ENCODE results near the gene SYT12.

DNA sequence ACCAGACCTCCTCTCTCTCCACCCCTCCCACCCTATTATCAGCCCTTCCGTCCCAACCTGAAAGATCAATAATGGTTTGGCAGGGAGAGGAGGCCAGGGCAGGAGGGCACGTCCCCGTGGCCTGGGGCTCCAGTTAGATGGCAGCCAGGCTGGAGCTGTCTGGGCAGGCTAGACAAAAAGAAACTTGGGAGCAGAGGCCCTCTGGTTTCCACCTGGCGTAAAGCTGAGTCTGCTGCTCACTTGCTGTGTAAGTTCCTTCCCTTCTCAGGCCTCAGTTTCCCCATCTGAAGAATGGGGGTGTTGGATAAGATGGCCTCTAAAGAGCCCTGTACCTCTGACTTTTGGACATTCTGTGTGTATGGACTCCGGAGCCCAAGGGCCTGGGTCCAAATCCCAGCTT lies 30.0 kb downstream of the SYT12 start:
- TF ChIP-seq, protein P1, sequence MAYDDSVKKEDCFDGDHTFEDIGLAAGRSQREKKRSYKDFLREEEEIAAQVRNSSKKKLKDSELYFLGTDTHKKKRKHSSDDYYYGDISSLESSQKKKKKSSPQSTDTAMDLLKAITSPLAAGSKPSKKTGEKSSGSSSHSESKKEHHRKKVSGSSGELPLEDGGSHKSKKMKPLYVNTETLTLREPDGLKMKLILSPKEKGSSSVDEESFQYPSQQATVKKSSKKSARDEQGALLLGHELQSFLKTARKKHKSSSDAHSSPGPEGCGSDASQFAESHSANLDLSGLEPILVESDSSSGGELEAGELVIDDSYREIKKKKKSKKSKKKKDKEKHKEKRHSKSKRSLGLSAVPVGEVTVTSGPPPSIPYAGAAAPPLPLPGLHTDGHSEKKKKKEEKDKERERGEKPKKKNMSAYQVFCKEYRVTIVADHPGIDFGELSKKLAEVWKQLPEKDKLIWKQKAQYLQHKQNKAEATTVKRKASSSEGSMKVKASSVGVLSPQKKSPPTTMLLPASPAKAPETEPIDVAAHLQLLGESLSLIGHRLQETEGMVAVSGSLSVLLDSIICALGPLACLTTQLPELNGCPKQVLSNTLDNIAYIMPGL (CRISPR knock-in tag; IDR thresholded peaks at IDR 0.05), result no peak
- TF ChIP-seq MEIS2 (IDR thresholded peaks at IDR 0.05; ENCODE audit: partially characterized antibody) (no peak), TGIF2 (CRISPR knock-in tag; IDR thresholded peaks at IDR 0.05) (no peak), SP1 (CRISPR knock-in tag; IDR thresholded peaks at IDR 0.05) (no peak), STAG1 (CRISPR knock-in tag; IDR thresholded peaks at IDR 0.05; ENCODE audit: borderline replicate concordance) (no peak), CHD2 (IDR thresholded peaks at IDR 0.05; ENCODE audit: low read depth, low read length) (no peak), ASH1L (IDR thresholded peaks at IDR 0.05; ENCODE audit: borderline replicate concordance, low read depth, partially characterized antibody) (no peak), ZNF584 (CRISPR knock-in tag; IDR thresholded peaks at IDR 0.05; ENCODE audit: low read depth) (no peak), BRF1 (IDR thresholded peaks at IDR 0.05; ENCODE audit: borderline replicate concordance, extremely low read depth, insufficient read length) (no peak)
- TF ChIP-seq, protein P2, sequence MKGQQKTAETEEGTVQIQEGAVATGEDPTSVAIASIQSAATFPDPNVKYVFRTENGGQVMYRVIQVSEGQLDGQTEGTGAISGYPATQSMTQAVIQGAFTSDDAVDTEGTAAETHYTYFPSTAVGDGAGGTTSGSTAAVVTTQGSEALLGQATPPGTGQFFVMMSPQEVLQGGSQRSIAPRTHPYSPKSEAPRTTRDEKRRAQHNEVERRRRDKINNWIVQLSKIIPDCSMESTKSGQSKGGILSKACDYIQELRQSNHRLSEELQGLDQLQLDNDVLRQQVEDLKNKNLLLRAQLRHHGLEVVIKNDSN (CRISPR knock-in tag; IDR thresholded peaks at IDR 0.05), result no peak
- TF ChIP-seq, protein P3, sequence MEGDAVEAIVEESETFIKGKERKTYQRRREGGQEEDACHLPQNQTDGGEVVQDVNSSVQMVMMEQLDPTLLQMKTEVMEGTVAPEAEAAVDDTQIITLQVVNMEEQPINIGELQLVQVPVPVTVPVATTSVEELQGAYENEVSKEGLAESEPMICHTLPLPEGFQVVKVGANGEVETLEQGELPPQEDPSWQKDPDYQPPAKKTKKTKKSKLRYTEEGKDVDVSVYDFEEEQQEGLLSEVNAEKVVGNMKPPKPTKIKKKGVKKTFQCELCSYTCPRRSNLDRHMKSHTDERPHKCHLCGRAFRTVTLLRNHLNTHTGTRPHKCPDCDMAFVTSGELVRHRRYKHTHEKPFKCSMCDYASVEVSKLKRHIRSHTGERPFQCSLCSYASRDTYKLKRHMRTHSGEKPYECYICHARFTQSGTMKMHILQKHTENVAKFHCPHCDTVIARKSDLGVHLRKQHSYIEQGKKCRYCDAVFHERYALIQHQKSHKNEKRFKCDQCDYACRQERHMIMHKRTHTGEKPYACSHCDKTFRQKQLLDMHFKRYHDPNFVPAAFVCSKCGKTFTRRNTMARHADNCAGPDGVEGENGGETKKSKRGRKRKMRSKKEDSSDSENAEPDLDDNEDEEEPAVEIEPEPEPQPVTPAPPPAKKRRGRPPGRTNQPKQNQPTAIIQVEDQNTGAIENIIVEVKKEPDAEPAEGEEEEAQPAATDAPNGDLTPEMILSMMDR (IDR thresholded peaks at IDR 0.05 in 2 of 3, conservative IDR thresholded peaks at IDR 0.05 in 1 of 3; ENCODE audit: insufficient read depth in 2 of 3, low read depth in 1 of 3, low read length in 3 of 3), result no peak
- TF ChIP-seq, protein P4, sequence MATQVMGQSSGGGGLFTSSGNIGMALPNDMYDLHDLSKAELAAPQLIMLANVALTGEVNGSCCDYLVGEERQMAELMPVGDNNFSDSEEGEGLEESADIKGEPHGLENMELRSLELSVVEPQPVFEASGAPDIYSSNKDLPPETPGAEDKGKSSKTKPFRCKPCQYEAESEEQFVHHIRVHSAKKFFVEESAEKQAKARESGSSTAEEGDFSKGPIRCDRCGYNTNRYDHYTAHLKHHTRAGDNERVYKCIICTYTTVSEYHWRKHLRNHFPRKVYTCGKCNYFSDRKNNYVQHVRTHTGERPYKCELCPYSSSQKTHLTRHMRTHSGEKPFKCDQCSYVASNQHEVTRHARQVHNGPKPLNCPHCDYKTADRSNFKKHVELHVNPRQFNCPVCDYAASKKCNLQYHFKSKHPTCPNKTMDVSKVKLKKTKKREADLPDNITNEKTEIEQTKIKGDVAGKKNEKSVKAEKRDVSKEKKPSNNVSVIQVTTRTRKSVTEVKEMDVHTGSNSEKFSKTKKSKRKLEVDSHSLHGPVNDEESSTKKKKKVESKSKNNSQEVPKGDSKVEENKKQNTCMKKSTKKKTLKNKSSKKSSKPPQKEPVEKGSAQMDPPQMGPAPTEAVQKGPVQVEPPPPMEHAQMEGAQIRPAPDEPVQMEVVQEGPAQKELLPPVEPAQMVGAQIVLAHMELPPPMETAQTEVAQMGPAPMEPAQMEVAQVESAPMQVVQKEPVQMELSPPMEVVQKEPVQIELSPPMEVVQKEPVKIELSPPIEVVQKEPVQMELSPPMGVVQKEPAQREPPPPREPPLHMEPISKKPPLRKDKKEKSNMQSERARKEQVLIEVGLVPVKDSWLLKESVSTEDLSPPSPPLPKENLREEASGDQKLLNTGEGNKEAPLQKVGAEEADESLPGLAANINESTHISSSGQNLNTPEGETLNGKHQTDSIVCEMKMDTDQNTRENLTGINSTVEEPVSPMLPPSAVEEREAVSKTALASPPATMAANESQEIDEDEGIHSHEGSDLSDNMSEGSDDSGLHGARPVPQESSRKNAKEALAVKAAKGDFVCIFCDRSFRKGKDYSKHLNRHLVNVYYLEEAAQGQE (IDR thresholded peaks at IDR 0.05; ENCODE audit: borderline replicate concordance), result no peak
- TF ChIP-seq, protein P4 (CRISPR knock-in tag; IDR thresholded peaks at IDR 0.05; ENCODE audit: low read depth), result no peak
- TF ChIP-seq, protein P5, sequence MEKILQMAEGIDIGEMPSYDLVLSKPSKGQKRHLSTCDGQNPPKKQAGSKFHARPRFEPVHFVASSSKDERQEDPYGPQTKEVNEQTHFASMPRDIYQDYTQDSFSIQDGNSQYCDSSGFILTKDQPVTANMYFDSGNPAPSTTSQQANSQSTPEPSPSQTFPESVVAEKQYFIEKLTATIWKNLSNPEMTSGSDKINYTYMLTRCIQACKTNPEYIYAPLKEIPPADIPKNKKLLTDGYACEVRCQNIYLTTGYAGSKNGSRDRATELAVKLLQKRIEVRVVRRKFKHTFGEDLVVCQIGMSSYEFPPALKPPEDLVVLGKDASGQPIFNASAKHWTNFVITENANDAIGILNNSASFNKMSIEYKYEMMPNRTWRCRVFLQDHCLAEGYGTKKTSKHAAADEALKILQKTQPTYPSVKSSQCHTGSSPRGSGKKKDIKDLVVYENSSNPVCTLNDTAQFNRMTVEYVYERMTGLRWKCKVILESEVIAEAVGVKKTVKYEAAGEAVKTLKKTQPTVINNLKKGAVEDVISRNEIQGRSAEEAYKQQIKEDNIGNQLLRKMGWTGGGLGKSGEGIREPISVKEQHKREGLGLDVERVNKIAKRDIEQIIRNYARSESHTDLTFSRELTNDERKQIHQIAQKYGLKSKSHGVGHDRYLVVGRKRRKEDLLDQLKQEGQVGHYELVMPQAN (IDR thresholded peaks at IDR 0.05; ENCODE audit: borderline replicate concordance), result no peak
- TF ChIP-seq, protein P6, sequence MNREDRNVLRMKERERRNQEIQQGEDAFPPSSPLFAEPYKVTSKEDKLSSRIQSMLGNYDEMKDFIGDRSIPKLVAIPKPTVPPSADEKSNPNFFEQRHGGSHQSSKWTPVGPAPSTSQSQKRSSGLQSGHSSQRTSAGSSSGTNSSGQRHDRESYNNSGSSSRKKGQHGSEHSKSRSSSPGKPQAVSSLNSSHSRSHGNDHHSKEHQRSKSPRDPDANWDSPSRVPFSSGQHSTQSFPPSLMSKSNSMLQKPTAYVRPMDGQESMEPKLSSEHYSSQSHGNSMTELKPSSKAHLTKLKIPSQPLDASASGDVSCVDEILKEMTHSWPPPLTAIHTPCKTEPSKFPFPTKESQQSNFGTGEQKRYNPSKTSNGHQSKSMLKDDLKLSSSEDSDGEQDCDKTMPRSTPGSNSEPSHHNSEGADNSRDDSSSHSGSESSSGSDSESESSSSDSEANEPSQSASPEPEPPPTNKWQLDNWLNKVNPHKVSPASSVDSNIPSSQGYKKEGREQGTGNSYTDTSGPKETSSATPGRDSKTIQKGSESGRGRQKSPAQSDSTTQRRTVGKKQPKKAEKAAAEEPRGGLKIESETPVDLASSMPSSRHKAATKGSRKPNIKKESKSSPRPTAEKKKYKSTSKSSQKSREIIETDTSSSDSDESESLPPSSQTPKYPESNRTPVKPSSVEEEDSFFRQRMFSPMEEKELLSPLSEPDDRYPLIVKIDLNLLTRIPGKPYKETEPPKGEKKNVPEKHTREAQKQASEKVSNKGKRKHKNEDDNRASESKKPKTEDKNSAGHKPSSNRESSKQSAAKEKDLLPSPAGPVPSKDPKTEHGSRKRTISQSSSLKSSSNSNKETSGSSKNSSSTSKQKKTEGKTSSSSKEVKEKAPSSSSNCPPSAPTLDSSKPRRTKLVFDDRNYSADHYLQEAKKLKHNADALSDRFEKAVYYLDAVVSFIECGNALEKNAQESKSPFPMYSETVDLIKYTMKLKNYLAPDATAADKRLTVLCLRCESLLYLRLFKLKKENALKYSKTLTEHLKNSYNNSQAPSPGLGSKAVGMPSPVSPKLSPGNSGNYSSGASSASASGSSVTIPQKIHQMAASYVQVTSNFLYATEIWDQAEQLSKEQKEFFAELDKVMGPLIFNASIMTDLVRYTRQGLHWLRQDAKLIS (CRISPR knock-in tag; IDR thresholded peaks at IDR 0.05), result no peak

Data from K562 (cell line).